ENCODE data around the gene SLC39A3.

Gene SLC39A3

DNA sequence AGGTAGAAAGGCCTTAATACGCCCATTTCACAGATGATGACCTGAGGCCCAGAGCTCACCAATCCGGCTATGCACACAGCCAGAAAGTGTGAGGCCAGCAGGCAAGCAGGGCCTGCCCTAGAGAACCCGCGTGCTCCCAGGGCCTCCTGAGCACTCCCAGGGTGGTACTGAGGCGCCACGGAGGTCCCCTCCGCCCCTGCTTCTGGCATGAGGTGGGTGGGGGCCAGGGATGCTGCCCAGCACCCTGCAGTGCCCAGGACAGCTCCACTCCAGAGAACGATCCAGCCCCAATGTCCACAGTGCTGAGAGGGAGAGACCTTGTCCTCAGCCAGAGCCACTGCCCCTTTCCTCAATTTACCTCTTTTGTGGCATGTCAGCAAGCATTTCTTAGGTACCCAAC lies 29.4 kb upstream of the SLC39A3 start:
- DNase-seq (ENCODE audit: extremely low read depth in 1 of 2, low read depth in 1 of 2): no peak

GRCh38 chr19:2768365-2769132 lies 28.7 kb upstream of the SLC39A3 start:
- no peak for DNase-seq (ENCODE audit: extremely low read depth in 1 of 2, low read depth in 1 of 2)

DNA sequence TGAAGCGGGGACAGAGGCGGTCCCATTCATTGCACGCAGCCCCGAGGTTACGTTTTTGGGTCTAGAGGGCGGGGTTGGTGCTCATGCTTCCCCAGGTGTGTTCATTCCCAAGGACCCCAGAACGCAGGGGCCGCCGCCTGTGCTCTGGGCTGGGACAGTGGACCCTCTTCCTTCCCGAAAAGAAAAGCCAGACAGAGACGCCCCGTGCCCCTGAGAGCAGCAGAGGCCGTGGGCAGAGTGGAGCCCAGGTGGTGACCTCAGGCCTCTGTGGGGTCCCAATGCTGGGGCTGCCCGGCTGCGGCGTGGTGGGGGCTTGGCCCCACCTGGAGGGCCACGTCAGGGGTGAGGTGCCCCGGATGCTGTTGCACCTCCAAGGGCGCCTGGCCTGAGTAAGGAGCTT lies 27.9 kb upstream of the SLC39A3 start:
- no peak for DNase-seq (ENCODE audit: extremely low read depth in 1 of 2, low read depth in 1 of 2)

DNA sequence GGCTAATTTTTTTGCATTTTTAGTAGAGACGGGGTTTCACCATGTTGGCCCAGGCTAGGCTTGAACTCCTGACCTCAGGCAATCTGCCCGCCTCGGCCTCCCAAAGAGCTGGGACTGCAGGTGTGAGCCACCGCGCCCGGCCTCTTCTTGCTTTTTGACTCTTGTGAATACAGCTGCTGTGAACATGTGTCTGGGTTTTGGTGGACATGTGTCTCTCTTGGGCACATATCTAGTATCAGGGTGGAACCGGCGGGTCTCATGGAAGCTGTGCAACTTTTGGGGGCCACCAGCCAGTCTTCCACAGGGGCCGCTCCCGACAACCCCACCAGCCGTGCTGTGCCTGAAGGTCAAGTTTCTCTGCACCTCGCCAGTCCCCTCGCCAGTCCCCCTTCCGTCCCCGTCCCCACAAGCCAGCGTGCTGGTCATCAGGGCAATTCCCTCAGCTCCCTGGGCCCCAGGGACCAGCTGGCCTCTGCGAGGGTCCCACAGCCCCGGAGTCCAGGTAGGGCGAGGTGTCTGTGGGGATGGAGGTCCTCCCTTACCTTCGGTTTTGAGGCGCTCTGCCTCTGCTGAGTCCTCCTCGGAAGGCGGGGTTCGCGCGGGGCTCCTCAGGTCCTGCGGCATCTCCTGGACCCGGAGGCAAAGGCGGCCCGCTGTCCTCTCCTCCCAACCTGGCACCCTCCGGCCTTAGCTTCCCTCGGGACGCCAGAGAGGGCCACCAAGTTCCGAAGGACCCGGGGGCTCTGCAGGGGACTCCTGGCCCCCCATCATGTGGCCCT lies 27.0 kb upstream of the SLC39A3 start:
- no peak for DNase-seq (ENCODE audit: extremely low read depth in 1 of 2, low read depth in 1 of 2)

- DNase-seq (ENCODE audit: extremely low read depth in 1 of 2, low read depth in 1 of 2): no peak
Measured at GRCh38 chr19:2765376-2765775, 25.6 kb upstream of the SLC39A3 start.

DNA sequence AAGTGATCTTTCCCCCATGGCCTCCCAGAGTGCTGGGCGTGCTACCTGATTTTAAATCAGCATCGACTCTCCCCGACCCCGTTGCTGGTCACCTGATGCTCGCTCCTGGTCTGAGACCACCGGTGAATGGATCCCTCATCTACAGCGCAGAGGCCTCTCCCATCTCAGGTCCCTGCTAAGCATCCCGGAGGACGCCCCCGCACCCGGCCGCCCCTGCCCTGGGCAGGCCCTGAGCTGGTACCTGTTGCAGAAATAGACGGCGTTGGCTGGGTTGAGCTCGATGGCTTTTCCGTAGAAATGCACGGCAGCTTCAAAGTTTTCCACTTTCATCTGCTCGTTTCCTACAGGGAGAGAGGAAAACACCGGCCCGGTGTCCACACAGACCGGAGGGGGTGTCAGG lies 25.1 kb upstream of the SLC39A3 start:
- no peak for DNase-seq (ENCODE audit: extremely low read depth in 1 of 2, low read depth in 1 of 2)

- no peak for DNase-seq (ENCODE audit: extremely low read depth in 1 of 2, low read depth in 1 of 2)
Measured at GRCh38 chr19:2763687-2764086, 23.9 kb upstream of the SLC39A3 start.

DNA sequence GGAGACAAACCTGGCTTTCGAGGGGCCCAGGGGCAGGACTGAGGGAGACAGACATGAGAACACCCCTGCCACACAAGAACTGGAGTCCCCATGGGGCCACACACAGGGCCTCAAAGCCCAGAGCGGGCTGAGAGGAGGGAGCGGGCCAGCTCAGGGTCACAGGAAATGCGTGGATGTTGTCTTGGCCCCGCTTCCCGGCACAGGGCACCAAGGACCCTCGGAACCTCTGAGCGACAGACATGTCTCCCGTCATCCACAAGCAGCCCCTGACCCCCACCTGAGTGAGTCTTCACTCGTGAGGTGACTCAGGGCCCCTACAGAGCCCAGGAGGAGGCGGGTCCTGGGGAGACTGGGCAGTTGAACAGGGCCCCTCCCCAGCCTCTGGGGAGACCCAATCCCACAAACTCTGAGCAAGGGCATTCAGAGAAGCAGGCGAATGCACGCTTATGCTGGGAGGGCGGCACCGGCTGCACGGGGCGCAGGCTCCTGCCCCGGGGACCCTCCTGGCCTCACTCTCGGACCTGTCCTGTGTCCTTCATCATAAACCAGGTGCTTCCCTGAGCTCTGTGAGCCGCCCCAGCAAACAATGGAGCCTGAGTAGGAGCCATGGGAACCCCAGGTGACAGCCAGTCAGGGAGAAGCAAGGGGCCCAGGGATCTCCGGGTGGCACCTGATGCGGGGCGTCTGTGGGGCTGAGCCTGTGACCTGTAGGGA lies 23.1 kb upstream of the SLC39A3 start:
- DNase-seq (ENCODE audit: extremely low read depth in 1 of 2, low read depth in 1 of 2): no peak

DNA sequence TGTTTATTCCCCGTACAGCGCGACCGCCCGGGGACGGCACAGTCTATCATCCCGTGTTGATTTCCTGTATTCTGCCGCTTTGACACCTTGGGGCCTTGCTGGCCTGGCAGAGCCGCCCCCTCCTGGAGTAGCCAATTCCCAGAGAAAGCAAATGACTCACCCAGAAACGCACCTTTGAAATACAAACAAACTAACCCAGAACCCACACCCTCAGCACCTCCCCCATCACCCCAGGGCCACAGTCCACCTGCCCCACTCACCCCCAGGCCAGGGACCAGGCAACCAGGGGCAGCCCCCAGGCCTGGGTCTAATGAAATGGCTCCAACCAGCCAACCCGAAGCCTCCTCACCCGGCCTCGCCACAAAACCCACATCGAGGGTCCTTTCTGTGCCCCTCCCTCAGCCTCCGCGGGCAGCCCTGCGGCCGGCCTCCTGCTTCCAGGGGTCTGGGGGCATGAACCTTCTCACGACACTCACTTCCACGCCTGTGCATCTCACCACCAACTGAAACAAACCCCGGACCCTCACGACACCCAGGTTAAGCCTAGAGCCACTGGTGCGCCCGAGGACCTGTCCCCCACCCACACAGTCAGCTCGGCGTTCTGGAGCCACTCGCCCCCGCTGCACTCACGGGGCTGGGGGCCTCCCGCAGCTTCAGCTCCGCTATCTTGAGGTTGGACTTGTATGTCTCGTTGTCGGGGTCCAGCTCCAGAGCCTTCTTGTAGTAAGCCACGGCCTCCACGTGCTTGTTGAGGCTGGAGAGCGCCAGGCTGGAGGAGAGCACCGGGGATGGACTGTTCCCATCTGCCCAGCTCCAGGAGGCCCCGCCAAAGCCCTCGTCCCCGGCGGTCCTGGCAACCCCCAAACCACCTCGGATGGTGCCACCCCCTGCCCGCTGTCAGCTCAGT lies 22.3 kb upstream of the SLC39A3 start:
- DNase-seq (ENCODE audit: extremely low read depth in 1 of 2, low read depth in 1 of 2): no peak

GRCh38 chr19:2761309-2761677 lies 21.5 kb upstream of the SLC39A3 start:
- DNase-seq (ENCODE audit: extremely low read depth in 1 of 2, low read depth in 1 of 2): no peak

DNA sequence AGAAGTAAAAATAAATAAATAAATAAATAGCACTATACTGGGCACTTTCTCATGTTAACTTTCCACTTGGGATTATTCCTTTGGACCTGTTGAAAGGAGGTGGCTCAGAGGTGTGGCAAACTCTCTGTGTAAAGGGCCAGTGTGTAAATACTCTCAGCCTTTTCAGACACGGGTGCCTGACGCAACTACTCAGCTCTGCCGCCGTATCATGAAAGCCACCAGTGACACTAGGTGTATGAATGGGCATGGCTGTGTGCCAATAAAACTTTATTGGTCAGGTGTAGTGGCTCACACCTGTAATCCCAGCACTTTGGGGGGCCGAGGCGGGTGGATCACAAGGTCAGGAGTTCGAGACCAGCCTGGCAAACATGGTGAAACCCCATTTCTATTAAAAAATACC lies 20.1 kb upstream of the SLC39A3 start:
- no peak for DNase-seq (ENCODE audit: extremely low read depth in 1 of 2, low read depth in 1 of 2)

DNA sequence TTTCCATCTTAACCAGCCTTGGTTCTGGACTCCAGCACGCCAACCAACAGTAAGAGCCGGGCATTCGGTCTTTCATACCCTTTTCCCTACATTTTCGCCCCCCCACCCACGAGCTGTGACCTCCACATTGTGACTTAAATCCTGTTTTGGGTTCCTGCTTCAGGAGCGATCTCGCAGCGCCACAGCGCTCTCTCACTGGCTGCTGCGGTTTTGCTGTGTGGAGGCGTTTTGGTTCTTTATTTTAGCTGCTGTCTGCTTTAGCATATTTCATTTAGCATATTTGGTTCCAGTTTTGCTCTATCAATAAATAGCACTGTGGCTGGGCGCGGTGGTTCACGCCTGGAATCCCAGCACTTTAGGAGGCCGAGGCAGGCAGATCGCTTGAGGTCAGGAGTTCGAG lies 19.5 kb upstream of the SLC39A3 start:
- no peak for DNase-seq (ENCODE audit: extremely low read depth in 1 of 2, low read depth in 1 of 2)

DNA sequence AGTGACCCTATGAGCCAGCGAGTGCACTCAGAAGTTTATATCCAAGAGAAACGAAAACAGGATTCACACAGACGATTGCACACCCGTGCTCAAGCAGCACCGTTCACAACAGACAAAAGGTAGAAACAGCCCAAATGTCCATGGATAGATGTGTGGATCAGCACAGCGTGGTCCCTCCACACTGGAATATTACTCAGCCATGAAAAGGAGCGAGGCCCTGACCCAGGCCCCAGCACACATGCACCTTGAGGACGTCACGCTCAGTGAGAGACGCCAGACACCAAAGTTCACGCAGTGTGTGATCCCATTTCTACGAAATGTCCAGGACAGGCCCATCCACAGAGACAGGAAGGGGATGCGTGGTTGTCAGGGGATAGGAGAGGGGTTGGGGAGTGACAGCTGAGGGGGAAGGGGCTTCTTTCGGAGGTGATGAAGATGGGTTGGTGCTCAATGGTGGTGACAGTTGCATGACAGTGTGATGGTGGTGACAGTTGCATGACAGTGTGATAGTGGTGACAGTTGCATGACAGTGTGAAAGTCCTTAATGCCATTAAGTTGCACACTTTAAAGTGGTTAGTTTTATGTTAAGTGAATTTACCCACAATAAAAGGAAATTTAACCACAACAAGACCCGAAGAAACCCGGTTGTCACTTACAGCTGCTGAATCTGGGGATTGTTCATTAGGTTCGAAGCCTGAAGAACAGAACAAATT lies 18.9 kb upstream of the SLC39A3 start:
- DNase-seq (ENCODE audit: extremely low read depth in 1 of 2, low read depth in 1 of 2): no peak

DNA sequence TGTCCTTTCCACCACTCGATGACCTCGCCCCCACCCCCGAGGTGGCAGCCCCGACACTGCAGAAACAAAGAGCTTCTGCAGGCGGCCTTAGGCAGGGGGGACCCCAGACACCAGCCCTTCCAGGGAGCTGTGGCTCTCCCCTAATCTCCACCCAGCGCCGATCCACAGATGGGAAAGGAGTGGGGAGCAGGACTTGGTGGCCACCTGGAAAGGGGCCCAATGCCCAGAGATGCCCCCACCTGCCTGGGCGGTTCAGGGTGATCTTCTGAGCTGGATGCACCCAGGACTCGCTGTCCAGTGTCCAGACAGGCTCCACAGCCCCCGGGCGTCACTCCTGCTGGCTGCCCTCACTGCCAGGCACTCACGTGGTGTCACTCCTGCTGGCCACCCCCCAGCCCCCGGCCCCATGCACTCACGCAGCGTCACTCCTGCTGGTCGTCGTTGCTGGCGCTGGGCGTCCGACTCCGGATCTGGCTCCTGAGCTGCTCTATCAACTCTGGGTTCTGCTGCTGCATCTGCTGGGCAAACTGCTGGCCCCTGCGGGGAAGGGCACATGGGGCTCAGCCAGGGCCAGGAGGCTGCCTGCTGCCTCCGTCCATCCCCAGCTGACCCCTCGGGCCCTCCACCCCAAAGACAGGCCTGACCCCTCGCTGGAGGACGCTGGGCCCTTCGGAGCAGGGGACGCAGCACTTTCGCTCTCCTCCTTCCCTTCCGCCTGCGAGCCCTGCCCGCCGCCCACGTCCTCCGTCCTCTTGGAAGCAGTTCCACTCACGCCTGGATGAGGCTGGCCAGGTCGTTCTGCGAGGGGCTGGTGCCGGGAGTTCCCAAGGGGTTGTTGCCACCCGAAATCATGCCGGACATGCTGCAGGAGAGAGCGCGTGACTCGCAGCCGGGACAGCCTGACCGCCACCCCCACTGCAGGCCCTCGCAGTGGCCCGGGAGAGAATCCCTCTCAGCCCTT lies 17.4 kb upstream of the SLC39A3 start:
- no peak for DNase-seq (ENCODE audit: extremely low read depth in 1 of 2, low read depth in 1 of 2)

DNA sequence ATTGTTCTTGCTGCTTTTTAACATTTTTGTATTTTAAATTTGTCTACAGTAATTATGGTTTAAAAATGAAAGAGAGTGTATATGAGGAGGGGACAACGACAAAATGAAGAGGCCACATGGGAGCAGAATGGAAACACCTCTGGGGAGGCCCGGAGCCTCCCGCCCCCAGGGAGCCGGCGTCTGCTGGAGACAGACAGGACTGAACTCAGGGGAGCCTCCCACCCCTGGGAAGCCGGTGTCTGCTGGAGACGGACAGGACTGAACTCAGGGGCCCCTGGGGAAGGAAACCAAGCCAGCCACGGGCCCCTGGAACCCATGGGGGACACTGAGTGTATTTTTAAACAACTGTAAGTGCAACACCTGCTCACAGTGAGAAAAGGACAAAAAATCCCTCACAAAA lies 16.7 kb upstream of the SLC39A3 start:
- DNase-seq (ENCODE audit: extremely low read depth in 1 of 2, low read depth in 1 of 2): no peak

DNA sequence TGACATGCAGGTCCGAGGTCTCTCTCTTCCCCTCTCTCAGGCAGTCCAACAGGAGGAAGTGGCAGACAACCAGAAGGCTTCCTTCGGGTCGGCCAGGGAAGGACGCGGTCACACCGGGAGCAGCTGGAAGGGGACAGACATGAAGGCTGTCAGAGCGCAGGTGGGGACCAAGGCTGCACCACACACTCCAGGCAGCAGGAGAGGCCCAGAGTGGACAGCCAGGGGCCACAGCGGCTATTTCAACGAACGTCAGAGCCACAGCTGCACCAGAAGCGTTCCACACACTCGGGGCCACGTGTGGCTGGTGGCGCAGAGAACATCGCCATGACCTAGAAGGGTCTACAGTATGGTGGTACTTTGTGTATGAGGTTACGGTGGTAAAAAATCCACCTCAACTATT lies 16.0 kb upstream of the SLC39A3 start:
- no peak for DNase-seq (ENCODE audit: extremely low read depth in 1 of 2, low read depth in 1 of 2)

DNA sequence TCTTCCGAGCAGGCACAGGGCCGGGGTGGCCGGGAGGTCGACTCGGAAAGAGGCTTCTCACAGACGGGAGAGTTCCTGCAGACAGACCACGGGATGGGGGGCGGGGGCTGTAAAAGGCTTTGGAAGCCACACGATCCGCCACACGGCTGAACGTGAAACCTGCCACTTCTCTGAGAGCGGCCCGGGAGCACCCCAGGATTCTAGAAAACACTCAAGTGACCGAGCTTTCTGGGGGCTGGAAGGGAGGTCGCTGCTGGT lies 15.6 kb upstream of the SLC39A3 start:
- no peak for DNase-seq (ENCODE audit: extremely low read depth in 1 of 2, low read depth in 1 of 2)

DNA sequence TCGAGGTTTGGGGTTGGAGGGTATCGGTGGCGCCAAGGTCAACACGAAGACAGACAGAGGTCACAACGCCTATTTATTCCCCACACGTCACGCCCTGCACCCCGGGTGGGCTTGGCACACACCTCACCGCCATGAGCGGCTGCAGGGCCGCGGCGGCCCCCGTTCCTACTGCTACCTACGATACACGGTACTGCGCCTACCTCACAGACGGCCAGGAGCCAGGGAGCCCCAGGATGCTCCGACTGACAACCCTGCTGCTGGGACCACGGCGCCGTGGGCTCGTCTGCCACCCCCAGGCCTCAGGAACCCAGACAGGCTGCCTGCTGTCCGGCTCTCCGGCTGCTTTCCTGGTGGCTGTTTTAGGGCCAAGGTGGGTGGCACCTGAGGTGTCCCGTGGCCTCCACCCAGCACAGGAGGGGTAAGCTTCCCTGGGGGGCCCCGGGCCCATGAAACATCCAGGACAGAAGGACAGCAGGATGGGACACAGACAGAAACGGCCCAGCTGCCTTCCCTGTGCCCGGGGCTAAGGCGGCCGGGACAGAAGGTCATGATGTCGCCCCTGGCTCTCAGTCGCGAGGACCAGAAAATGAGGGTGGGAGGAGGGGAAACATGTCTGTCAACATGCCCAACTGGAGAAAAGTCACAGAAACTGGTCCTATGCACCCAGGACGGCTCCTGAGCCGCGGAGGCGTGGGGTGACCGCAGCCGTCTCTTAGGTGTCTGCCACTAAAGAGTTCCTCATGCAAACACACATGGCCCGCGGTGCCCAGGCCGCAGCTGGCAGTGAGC lies 15.0 kb upstream of the SLC39A3 start:
- DNase-seq (ENCODE audit: extremely low read depth in 1 of 2, low read depth in 1 of 2): no peak

- no peak for DNase-seq (ENCODE audit: extremely low read depth in 1 of 2, low read depth in 1 of 2)
Measured at GRCh38 chr19:2751438-2751830, 11.6 kb upstream of the SLC39A3 start.

All from activated CD8-positive, alpha-beta memory T cell treated with anti-CD3 and anti-CD28 coated beads for 1 hour (primary cell).